ENCODE results near the gene MIA. TPM values are rescaled to one million over a fixed set of nuclear protein-coding genes. Genes with fewer than 3 reads are reported as not detected.

Gene MIA
- total and polyA plus RNA-seq, 2 of the 8 experiments (the other 6 are each of a cell fraction or from before 2014, with no cell fraction given) = not detected

- no peak overlapping the region for H3K18ac ChIP-seq (ENCODE audit: extremely low read depth, low read length)
- H3K14ac ChIP-seq (ENCODE audit: insufficient read length) = no peak overlapping the region
- peaks cover 43 to 74% of the 10 kb centered on the region in 2 experiments for H3K79me2 ChIP-seq (ENCODE audit: control insufficient read depth in 1 of 2, insufficient read depth in 2 of 2, low read length in 2 of 2)
- H2AK5ac ChIP-seq (ENCODE audit: low read depth, low read length) = no peak overlapping the region
- H4K20me1 ChIP-seq (replicated peaks in 1 of 2; ENCODE audit: control insufficient read depth in 1 of 2, insufficient read depth in 2 of 2, low read length in 2 of 2) = peaks cover 23 to 37% of the 10 kb centered on the region in 2 experiments
- H2BK12ac ChIP-seq (ENCODE audit: low read depth, low read length) = no peak overlapping the region
- ChIA-PET POLR2A (ENCODE audit: partially characterized antibody) (interaction anchor here (0.9 to 15.7 kb wide), 6 partner anchors 13 to 54 kb away, joined by 4 to 399 read pairs (median 63); partner anchors contain the start of genes COQ8B, EGLN2, ITPKC and MIA), CTCF (ENCODE audit: partially characterized antibody) (interaction anchor here (0.8 to 3.4 kb wide), 5 partner anchors 11 to 92 kb away, joined by 3 to 14 read pairs (median 3); no protein-coding TSS in a partner anchor)
- peaks cover 1% of the 10 kb centered on the region; the same call in 1 of the 2 replicates for H3K23me2 ChIP-seq (ENCODE audit: low read depth, low read length)
- H2BK15ac ChIP-seq (ENCODE audit: low read length) = no peak overlapping the region
- TF ChIP-seq POLR2AphosphoS5 (IDR thresholded peaks at IDR 0.05; ENCODE audit: low read depth, low read length) (0 out of 2 replicates have a peak, but pooled peaks have one; percentile 3), POLR2A (IDR thresholded peaks at IDR 0.05; ENCODE audit: control extremely low read depth in 1 of 2, low read depth in 2 of 2, low read length in 2 of 2) (peak in 1 of 2 experiments; percentile 44; a peak in 1 of 3 replicates), JUN (IDR thresholded peaks at IDR 0.05; ENCODE audit: low read depth, low read length) (no peak)
- no peak overlapping the region for H3K4ac ChIP-seq (replicated peaks; ENCODE audit: insufficient read length, low read depth, low read length)
- H2AFZ ChIP-seq (ENCODE audit: low read length) = no peak overlapping the region
- H4K8ac ChIP-seq (ENCODE audit: extremely low read depth, insufficient read depth, low read length) = peak overlapping the region; percentile 63; the same call in 1 of the 2 replicates
- 97% methylated on average over 8 of the region's 8 CpGs; no CpG with 5 or more reads in 1 of the 2 experiments for WGBS, 2 experiments (ENCODE audit: extremely low coverage in 1 of 2, insufficient coverage in 1 of 2, insufficient read length in 1 of 2, insufficient replicate concordance in 2 of 2, low coverage in 1 of 2, low lambda C conversion rate in 2 of 2, missing lambda C conversion rate in 1 of 2)
- no peak overlapping the region for H3K56ac ChIP-seq (replicated peaks; ENCODE audit: insufficient read length, low read depth, low read length)
- H3K4me1 ChIP-seq (replicated peaks in 1 of 4; ENCODE audit: control insufficient read depth in 3 of 4, insufficient read depth in 4 of 4, low read length in 3 of 4) = no peaks in the 10 kb centered on the region; a peak in 2 of 7 replicates
- peak overlapping the region; percentile 13; the same call in 1 of the 2 replicates for H2BK5ac ChIP-seq (ENCODE audit: low read depth, low read length)
- no peak overlapping the region for H3K4me3 ChIP-seq (ENCODE audit: extremely low read depth in 1 of 4, insufficient read depth in 2 of 4, low read depth in 3 of 4, low read length in 4 of 4)
- no peak overlapping the region for H2BK120ac ChIP-seq (replicated peaks; ENCODE audit: low read depth, low read length)
- H3K9me3 ChIP-seq (ENCODE audit: insufficient read depth in 2 of 2, low read depth in 1 of 2, low read length in 1 of 2) = no peaks in the 10 kb centered on the region
- no peak for DNase-seq (ENCODE audit: low read depth in 1 of 2, low spot score in 2 of 2)
- no peak overlapping the region; the same call in 1 of the 2 replicates for H3K27ac ChIP-seq (ENCODE audit: low read depth, low read length)
- H3K9ac ChIP-seq (replicated peaks in 1 of 4; ENCODE audit: extremely low read depth in 1 of 4, low read depth in 3 of 4, low read length in 3 of 4) = no peak overlapping the region; a peak in 2 of 7 replicates
- no peaks in the 10 kb centered on the region for H3K27me3 ChIP-seq (replicated peaks in 1 of 4; ENCODE audit: control insufficient read depth in 3 of 4, extremely low read depth in 1 of 4, insufficient read depth in 3 of 4, low read length in 3 of 4)
- H4K91ac ChIP-seq (replicated peaks; ENCODE audit: insufficient read length, low read length) = no peak overlapping the region
- peaks cover 7% of the 10 kb centered on the region for H3K79me1 ChIP-seq (ENCODE audit: low read depth, low read length)
- H3K4me2 ChIP-seq (ENCODE audit: insufficient read depth in 1 of 2, low read depth in 2 of 2, low read length in 2 of 2) = peak overlapping the region; percentile 42 to 56
- FAIRE-seq = no peak
- peaks cover 31 to 75% (median 53%) of the 10 kb centered on the region in 4 experiments; a peak in 7 of 8 replicates for H3K36me3 ChIP-seq (ENCODE audit: control insufficient read depth in 2 of 4, insufficient read depth in 4 of 4, low read length in 3 of 4)
- no peak overlapping the region for H3K23ac ChIP-seq (ENCODE audit: insufficient read length)
- H2BK20ac ChIP-seq (ENCODE audit: low read length) = no peak overlapping the region
- H4K5ac ChIP-seq (ENCODE audit: insufficient read length, low read depth, low read length) = no peak overlapping the region
Measured at GRCh38 chr19:40755791-40756190, 19.5 kb upstream of the MIA start.

Measured in H1 (cell line).